Large intestine (tissue), 3 donors: Measurements from ENCODE around the gene DICER1. TPM values are rescaled to one million over a fixed set of nuclear protein-coding genes. Genes with fewer than 3 reads are reported as not detected.

Experiments
- DNase-seq, 2 donors: peaks; one replicate each; pipeline versions ENCODE4 v3.0.0 to v3.0.0-alpha.2; 2013
- H3K27ac ChIP-seq: one replicate; pipeline ENCODE4 v1.5.1; 2013; ENCODE audit warnings: low read length
- H3K27me3 ChIP-seq: 2 replicates; pipeline ENCODE4 v1.6.1; 2013; ENCODE audit warnings: low read length; ENCODE audit not compliant: control insufficient read depth, insufficient read depth
- H3K36me3 ChIP-seq: 2 replicates; pipeline ENCODE4 v1.6.1; 2013; ENCODE audit warnings: low read length; ENCODE audit not compliant: control insufficient read depth, insufficient read depth
- H3K4me1 ChIP-seq: one replicate; pipeline ENCODE4 v1.6.1; 2013; ENCODE audit warnings: low read length; ENCODE audit not compliant: control insufficient read depth, insufficient read depth
- H3K4me3 ChIP-seq: one replicate; pipeline ENCODE4 v1.5.1; 2013; ENCODE audit warnings: low read length
- H3K9me3 ChIP-seq: one replicate; pipeline ENCODE4 v1.6.1; 2013; ENCODE audit warnings: mild to moderate bottlenecking, low read depth, low read length, moderate library complexity; ENCODE audit not compliant: control insufficient read depth
- WGBS: methylation state at CpG from one replicate; pipeline ENCODE4 v1.1.5; 2013; ENCODE audit warnings: low lambda C conversion rate; ENCODE audit not compliant: insufficient coverage; 5-methylcytosine and 5-hydroxymethylcytosine counted together
- polyA plus RNA-seq: library from polyadenylated mRNA; unstranded; fragments of 120-200 nt; gene quantifications from one replicate; pipeline ENCODE4 v1.2.1, GENCODE V29; 2013

Gene DICER1
- polyA plus RNA-seq, 1 donor: 32.2 TPM

DNA sequence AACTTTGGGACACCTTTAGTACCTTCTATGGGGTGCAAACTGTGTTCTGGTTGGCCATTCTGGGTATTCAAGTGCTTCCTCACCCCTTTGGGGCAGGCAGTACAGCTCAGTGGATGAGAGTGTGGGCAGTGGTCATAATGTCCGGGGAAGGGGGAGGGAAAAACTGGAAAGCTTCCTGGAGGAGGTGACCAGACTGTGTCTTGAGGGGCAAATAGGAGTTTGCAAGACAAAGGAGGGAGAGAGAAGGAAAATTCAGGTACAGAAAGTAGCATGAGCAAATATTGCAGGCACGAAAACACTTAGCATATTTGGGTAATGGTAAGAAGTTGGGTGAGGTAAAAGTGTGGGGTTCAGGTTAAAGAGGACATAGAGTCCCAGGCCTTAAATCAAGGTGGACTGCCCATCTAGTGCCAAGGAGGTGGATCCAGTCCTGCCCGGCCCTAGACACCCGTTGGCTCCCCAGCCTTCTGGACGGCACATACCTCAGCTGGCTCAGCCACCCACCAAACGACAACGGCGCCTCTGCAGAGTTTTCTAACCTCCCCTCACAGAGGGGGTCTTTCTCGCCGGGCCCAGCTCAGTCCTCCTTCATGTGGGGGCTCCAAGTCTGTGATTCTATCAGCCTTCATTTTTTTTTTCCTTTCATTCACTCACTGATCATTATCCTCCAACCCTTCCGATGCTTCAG, 86.4 kb downstream of the DICER1 start:
- Histone ChIP-seq H3K36me3 (no peaks in the 10 kb centered on the region), H3K27ac (no peak overlapping the region), H3K9me3 (no peaks in the 10 kb centered on the region), H3K4me1 (no peaks in the 10 kb centered on the region), H3K4me3 (no peak overlapping the region), H3K27me3 (peaks cover 11% of the 10 kb centered on the region)
- no peak for DNase-seq
- 88% methylated on average over 7 of the region's 11 CpGs for WGBS

DNA sequence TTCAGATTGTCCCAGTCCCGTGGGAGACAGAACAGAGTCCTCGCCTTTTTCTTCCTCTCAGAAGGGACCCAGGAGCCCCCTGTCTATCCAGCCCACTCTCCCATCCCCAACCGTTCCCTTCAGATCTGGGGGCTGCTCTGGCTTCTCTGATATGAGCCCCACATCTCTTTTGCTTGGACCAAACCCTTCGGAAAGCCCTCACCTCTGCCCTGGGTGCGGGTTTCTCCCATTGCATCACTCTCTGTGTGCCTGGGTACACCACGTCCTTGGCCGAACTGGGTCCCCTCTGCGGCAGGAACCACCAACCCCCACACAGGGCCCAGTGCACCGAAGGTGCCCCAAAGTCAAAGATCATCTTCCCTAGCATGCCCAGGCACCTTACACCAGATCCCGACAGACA, 87.8 kb downstream of the DICER1 start:
- no peaks in the 10 kb centered on the region for H3K9me3 ChIP-seq
- no peak overlapping the region for H3K4me3 ChIP-seq
- DNase-seq: no peak
- no peak overlapping the region for H3K27ac ChIP-seq
- WGBS: 100% methylated on average over 1 of the region's 10 CpGs
- peaks cover 11% of the 10 kb centered on the region for H3K27me3 ChIP-seq
- no peaks in the 10 kb centered on the region for H3K36me3 ChIP-seq
- no peaks in the 10 kb centered on the region for H3K4me1 ChIP-seq

- H3K27me3 ChIP-seq: peaks cover 8% of the 10 kb centered on the region
- H3K27ac ChIP-seq: no peak overlapping the region
- no peak overlapping the region for H3K4me3 ChIP-seq
- no CpG with 5 or more reads among the region's 7 CpGs for WGBS
- no peaks in the 10 kb centered on the region for H3K4me1 ChIP-seq
- H3K36me3 ChIP-seq: no peaks in the 10 kb centered on the region
- H3K9me3 ChIP-seq: no peaks in the 10 kb centered on the region
- no peak for DNase-seq
Measured at GRCh38 chr14:95069018-95069417, 88.3 kb downstream of the DICER1 start.

- whole genome bisulfite sequencing: no CpG with 5 or more reads among the region's 8 CpGs
- no peak for DNase-seq
- no peak overlapping the region for H3K27ac ChIP-seq
- no peak overlapping the region for H3K4me3 ChIP-seq
- H3K9me3 ChIP-seq: no peaks in the 10 kb centered on the region
- H3K27me3 ChIP-seq: peaks cover 8% of the 10 kb centered on the region
- H3K36me3 ChIP-seq: no peaks in the 10 kb centered on the region
- no peaks in the 10 kb centered on the region for H3K4me1 ChIP-seq
Measured at GRCh38 chr14:95068521-95068920, 88.8 kb downstream of the DICER1 start.

DNA sequence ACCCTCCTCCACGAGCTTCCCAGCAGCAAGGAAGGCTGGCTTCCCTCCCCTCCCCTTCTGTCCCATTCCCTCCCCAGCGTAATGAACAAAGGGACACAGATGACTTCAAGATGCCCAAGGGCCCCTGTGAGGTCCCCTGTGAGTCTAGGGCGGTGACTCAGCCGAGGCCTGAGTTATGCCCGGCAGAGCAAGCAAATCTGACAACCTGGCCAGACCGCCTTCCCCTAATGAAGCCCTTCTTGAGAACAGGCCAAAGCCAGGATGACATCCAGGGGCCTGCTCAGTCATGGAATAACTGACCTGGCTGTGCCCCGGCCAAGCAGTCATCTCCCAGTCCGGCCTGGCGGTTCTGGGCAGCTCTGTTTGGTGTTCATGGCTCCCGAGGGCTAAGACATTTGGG, 89.2 kb downstream of the DICER1 start:
- Histone ChIP-seq H3K9me3 (no peaks in the 10 kb centered on the region), H3K4me1 (no peaks in the 10 kb centered on the region), H3K36me3 (no peaks in the 10 kb centered on the region), H3K27ac (no peak overlapping the region), H3K27me3 (peaks cover 8% of the 10 kb centered on the region), H3K4me3 (no peak overlapping the region)
- DNase-seq: no peak
- no CpG with 5 or more reads among the region's 10 CpGs for WGBS

- peaks cover 8% of the 10 kb centered on the region for H3K27me3 ChIP-seq
- no peaks in the 10 kb centered on the region for H3K36me3 ChIP-seq
- H3K9me3 ChIP-seq: no peaks in the 10 kb centered on the region
- H3K4me1 ChIP-seq: no peaks in the 10 kb centered on the region
- H3K4me3 ChIP-seq: no peak overlapping the region
- no CpG with 5 or more reads among the region's 4 CpGs for WGBS
- DNase-seq: no peak
- no peak overlapping the region for H3K27ac ChIP-seq
Measured at GRCh38 chr14:95067526-95067925, 89.8 kb downstream of the DICER1 start.

DNA sequence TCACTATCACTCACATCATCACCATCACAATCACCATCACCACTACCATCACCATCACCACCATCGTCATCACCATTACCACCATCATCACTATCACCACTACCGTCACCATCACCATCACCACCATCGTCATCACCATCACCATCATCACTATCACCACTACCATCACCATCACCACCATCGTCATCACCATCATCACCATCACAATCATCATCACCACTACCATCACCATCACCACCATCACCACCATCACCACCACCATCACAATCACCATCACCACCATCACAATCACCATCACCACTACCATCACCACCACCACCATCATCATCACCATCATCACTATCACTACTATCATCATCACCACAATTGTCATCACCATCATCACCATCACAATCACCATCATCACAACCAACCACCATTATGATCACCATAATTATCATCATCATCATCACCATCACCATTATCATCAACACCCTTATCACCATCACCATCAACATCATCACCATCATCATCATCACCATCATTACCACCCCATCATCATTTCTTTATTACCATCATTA, 90.8 kb downstream of the DICER1 start:
- no peak for DNase-seq
- Histone ChIP-seq H3K4me3 (no peak overlapping the region), H3K9me3 (no peaks in the 10 kb centered on the region), H3K4me1 (no peaks in the 10 kb centered on the region), H3K27me3 (peaks cover under 1% of the 10 kb centered on the region), H3K27ac (no peak overlapping the region), H3K36me3 (no peaks in the 10 kb centered on the region)
- WGBS: 100% methylated on average over 1 of the region's 4 CpGs

DNA sequence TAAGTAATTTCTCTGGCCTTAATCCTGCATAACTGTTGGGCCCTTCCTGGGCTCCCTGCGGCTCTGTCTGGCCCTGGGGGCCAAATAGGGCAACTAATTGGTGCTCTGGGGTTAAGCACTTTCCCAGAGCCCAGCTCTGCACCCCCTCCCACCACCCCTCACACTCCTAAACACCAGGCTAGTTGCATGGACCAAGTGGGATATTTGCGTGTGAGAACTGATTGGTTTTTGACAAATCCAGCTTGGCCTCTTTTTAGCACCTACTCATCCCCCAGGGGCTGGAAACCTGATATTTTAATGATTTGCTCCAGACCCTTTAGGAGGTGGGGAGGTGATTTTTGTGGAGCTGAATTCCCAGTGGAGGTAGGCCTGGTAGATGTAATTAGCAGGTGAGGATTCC, 91.9 kb downstream of the DICER1 start:
- WGBS: no CpG with 5 or more reads among the region's 2 CpGs
- H3K4me3 ChIP-seq: no peak overlapping the region
- DNase-seq: no peak
- H3K9me3 ChIP-seq: no peaks in the 10 kb centered on the region
- no peaks in the 10 kb centered on the region for H3K36me3 ChIP-seq
- H3K4me1 ChIP-seq: no peaks in the 10 kb centered on the region
- H3K27ac ChIP-seq: no peak overlapping the region
- H3K27me3 ChIP-seq: no peaks in the 10 kb centered on the region

DNA sequence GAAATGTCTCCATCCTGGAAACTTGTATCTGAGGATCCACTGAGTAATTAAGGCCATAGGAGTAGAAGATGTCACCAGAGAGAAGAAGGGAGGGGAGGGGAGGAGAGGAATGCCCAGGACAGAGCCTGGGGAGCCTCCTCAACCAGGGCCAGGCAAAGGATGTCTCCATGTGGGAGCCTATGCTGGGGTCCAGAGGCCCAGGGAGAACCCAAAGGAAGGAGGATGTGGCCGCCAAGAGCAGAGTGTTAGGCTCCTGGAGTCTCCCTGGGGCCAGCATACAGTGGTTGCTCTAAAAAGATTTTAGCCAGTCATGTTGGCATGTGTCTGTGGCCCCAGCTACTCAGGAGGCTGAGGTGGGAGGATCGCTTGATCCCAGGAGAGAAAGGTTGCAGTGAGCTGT, 92.6 kb downstream of the DICER1 start:
- DNase-seq: no peak
- H3K27me3 ChIP-seq: no peaks in the 10 kb centered on the region
- no peaks in the 10 kb centered on the region for H3K9me3 ChIP-seq
- no peaks in the 10 kb centered on the region for H3K4me1 ChIP-seq
- H3K27ac ChIP-seq: no peak overlapping the region
- no CpG with 5 or more reads among the region's 2 CpGs for WGBS
- H3K4me3 ChIP-seq: no peak overlapping the region
- H3K36me3 ChIP-seq: no peaks in the 10 kb centered on the region

DNA sequence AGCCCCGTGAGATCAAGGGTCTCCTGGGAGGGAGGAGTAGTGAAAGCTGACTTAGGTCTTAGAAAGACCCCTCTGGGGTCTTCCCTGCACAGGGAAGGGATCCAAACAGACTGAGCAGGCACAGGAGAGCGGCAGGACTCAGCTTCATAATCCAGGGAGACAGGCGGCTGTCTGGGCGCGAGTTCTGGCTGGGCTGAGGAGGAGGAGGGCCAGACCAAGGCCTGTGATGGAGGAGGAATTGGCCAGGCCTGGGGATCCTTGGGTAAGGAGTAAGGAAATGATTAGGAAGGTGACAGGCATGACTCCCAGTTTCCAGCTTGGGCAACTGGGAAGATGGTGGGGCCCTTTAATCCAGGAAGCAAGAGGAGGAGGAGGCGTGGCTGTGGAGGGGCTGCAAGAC, 93.1 kb downstream of the DICER1 start:
- H3K4me1 ChIP-seq: no peaks in the 10 kb centered on the region
- no peaks in the 10 kb centered on the region for H3K36me3 ChIP-seq
- H3K9me3 ChIP-seq: no peaks in the 10 kb centered on the region
- H3K27ac ChIP-seq: no peak overlapping the region
- no peak overlapping the region for H3K4me3 ChIP-seq
- no peak for DNase-seq
- H3K27me3 ChIP-seq: no peaks in the 10 kb centered on the region
- no CpG with 5 or more reads among the region's 6 CpGs for WGBS

DNA sequence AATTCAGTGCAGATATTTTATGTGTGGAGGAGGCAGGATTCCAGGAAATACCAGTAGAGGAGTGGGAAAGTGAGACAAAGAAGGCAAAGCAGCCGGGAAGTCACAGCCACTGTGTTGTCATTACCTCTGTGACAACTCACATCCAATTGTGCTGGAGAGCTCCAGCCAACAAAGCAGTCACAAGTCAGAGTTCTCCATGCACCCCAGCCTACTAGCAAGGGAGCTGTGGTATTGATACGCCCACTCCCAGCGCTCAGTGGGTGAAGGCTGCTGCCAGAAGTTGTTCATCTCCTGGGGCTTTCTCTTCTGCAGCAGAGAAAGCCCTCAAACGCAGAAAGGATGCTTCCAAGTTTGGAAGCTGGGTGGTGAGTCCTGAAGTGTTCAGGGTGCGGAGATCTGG, 93.9 kb downstream of the DICER1 start:
- Histone ChIP-seq H3K36me3 (no peaks in the 10 kb centered on the region), H3K27ac (no peak overlapping the region), H3K27me3 (no peaks in the 10 kb centered on the region), H3K9me3 (no peaks in the 10 kb centered on the region), H3K4me1 (no peaks in the 10 kb centered on the region), H3K4me3 (no peak overlapping the region)
- no peak for DNase-seq
- WGBS: no CpG with 5 or more reads among the region's 5 CpGs
